HepG2 (cell line): Measurements from ENCODE around the gene HEPHL1.

Source experiments
- CCAR2 ChIP-seq: fragments of 200-400 bp; formaldehyde crosslinking; optimal IDR thresholded peaks from 2 replicates; pipeline ENCODE3; 2018; ENCODE audit warnings: low read depth, mild to moderate bottlenecking, low read length, moderate library complexity
- CTCF ChIP-seq: sonication (generic); formaldehyde crosslinking; IDR thresholded peaks from 2 replicates; pipeline ENCODE4 v1.5.0; 2020; ENCODE audit warnings: mild to moderate bottlenecking, missing genetic modification reagents, moderate library complexity
- HBP1 ChIP-seq: IDR thresholded peaks from 2 replicates; pipeline ENCODE4 v1.6.1; 2016; ENCODE audit warnings: low read depth, control low read depth
- JUNB ChIP-seq: sonication (generic); formaldehyde crosslinking; IDR thresholded peaks from 2 replicates; pipeline ENCODE4 v1.8.0; 2022; ENCODE audit warnings: missing genetic modification reagents, mild to moderate bottlenecking, borderline replicate concordance
- MZF1 ChIP-seq: sonication (generic); formaldehyde crosslinking; IDR thresholded peaks from 2 replicates; pipeline ENCODE4 v1.8.1; 2023; ENCODE audit warnings: mild to moderate bottlenecking, missing genetic modification reagents, borderline replicate concordance
- NBN ChIP-seq: fragments of 450-650 bp; conservative IDR thresholded peaks from 2 replicates; pipeline ENCODE4 v1.6.1; 2017
- SRY ChIP-seq: sonication (generic); formaldehyde crosslinking; IDR thresholded peaks from 2 replicates; pipeline ENCODE4 v1.8.0; 2022; ENCODE audit warnings: mild to moderate bottlenecking, missing genetic modification reagents
- TRIM24 ChIP-seq: sonication (generic); formaldehyde crosslinking; IDR thresholded peaks from 2 replicates; pipeline ENCODE4 v1.8.0; 2022; ENCODE audit warnings: mild to moderate bottlenecking, missing genetic modification reagents
- YEATS2 ChIP-seq: sonication (generic); formaldehyde crosslinking; IDR thresholded peaks from 2 replicates; pipeline ENCODE4 v1.4.0; 2020; ENCODE audit warnings: missing genetic modification reagents, borderline replicate concordance
- ZNF558 ChIP-seq: sonication (generic); formaldehyde crosslinking; IDR thresholded peaks from 2 replicates; pipeline ENCODE4 v1.9.0; 2022; ENCODE audit warnings: mild to moderate bottlenecking, missing genetic modification reagents, borderline replicate concordance
- ZNF670 ChIP-seq: sonication (generic); formaldehyde crosslinking; IDR thresholded peaks from 2 replicates; pipeline ENCODE4 v1.8.0; 2022; ENCODE audit warnings: mild to moderate bottlenecking, missing genetic modification reagents, borderline replicate concordance

GRCh38 chr11:94145431-94145830, 124.3 kb downstream of the HEPHL1 start:
- TF ChIP-seq MZF1 (CRISPR knock-in tag) (no peak), ZNF558 (no peak), YEATS2 (CRISPR knock-in tag) (no peak), CTCF (CRISPR knock-in tag) (no peak), ZNF670 (CRISPR knock-in tag) (no peak), NBN (no peak), TRIM24 (CRISPR knock-in tag) (no peak), HBP1 (CRISPR knock-in tag) (no peak), JUNB (no peak), SRY (CRISPR knock-in tag) (no peak), CCAR2 (no peak)
